ENCODE results near the gene IGSF6. TPM values are rescaled to one million over a fixed set of nuclear protein-coding genes. Genes with fewer than 3 reads are reported as not detected.
"Not testable (repeated sequence)": the region's sequence is repeated elsewhere in the genome, so short reads cannot be mapped to it uniquely, and the experiment has no call there.

IGSF6 gene
- total RNA-seq, 1 donor from 2014 or later, result 2.3 TPM

DNA sequence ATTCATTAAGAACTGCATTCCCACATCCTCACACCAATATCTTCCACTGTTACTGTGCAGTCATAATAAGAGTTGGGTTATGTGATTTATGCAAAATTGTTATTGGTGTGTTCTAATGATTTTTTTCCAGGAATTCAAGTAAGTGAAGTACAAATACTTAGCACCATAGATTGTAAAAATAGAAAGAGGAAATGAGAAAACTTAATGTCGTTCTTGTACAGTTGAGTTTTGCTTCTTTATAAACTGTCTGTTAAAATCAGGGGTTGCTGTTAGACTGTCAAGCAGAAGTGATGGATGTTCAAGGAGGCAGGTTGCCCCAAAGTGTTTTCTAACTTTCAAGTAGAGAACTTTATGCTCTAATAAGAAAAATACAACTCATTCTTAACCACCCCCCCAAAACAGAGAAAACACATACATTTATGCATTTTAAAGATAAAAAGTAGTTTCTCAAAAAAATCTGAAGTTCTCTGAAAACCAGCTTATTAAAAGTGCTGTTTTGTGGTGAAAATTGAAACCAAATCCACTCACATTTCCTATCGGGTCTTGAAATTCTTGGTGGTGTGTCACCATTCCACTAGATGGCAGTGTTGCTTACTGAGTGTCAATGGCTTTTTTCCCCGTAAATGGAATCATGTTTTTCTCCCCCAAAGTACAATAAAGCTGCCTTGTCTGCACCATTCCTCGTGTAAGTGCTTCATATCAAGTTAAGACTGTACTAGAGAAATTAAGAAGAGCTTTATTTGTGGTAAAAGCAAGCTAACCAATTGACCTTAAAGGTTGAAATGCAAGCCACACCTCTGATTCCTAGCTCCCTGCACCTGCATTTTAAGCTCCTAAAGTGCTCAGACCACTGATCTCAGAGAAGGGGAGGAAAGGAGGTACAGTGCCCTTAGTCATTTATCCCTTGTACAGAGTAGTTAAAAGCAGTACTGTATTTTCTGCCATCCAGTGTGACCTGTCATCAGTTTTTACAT is 4.7 kb upstream of the IGSF6 start:
- DNase-seq (ENCODE audit: low spot score), result no peak

GRCh38 chr16:21654881-21655280 is 2.5 kb upstream of the IGSF6 start:
- DNase-seq (ENCODE audit: low spot score), result no peak
- intact Hi-C loops (cut with DNase I), result no loop called here

More for the DNA sequence above, 4.7 kb upstream of the IGSF6 start:
- intact Hi-C loops (cut with DNase I), result loop anchor here (2.0 kb wide), 1 partner anchor 52 kb away; no protein-coding TSS in a partner anchor

- intact Hi-C loops (cut with DNase I), result no loop called here
- no peak for DNase-seq (ENCODE audit: low spot score)
Observed at GRCh38 chr16:21654466-21654865, 2.1 kb upstream of the IGSF6 start.

DNA sequence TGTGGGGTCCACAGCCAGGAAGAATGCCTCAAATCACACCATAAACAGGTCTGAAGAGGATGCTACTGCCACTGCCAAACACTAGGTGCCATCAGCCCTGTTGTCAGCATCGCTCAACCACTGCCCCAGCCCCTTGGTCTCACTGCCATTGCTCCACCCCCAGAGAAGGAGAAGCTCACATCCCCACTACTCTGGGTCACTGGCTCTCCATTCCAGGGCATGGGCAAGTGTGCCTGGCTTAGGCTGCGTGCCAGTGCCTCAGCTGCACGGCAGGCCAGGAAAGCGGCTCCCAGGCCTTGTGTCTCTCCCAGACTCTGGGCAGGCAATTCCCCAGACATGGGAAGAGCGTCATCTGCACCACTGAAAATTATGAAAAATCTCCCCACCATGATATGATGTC is 1.2 kb upstream of the IGSF6 start:
- no peak for DNase-seq (ENCODE audit: low spot score)
- intact Hi-C loops (cut with DNase I), result no loop called here

GRCh38 chr16:21651515-21651914 is 893 bp downstream of the IGSF6 start:
- intact Hi-C loops (cut with DNase I), result no loop called here
- DNase-seq (ENCODE audit: low spot score), result no peak

DNA sequence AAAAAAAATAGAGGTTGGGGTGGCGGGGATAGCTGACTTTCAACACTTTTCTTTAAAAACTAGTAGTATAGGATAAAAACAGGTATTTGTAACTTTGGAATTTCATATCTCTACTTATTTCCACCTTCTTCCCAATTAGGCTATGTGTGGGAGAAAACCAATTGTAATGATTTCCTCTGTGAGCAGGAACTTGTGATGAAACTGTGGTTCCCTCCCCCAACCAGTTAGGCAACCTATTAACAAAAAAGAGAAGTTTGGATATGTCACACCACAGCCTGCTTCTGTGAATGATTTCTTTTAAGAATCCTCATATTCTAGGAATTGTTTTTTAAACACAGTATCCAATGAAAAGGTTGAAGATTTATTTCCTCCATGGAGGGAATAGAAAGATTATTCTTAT is 1.9 kb downstream of the IGSF6 start:
- intact Hi-C loops (cut with DNase I), result no loop called here
- DNase-seq (ENCODE audit: low spot score), result no peak

DNA sequence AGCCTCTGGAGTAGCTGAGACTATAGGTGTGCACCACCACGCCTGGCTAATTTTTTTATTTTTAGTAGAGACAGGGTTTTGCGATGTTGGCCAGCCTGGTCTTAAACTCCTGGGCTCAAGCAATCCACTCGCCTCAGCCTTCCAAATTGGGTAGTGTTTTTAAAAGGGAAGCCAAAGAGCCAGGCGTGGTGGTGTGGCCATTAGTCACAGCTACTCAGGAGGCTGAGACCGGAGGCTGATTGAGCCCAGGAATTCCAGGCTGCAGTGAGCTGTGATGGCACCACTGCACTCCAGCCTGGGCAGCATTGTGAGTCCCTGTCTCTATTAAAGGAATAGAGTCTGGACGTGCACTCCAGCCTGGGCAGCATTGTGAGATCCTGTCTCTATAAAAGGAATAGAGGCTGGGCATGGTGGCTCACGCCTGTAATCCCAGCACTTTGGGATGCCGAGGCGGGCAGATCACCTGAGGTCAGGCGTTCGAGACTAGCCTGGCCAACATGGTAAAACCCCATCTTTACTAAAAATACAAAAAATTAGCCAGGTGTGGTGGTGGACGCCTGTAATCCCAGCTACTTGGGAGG is 2.5 kb downstream of the IGSF6 start:
- intact Hi-C loops (cut with DNase I); DNase-seq (ENCODE audit: low spot score): not testable (repeated sequence)

DNA sequence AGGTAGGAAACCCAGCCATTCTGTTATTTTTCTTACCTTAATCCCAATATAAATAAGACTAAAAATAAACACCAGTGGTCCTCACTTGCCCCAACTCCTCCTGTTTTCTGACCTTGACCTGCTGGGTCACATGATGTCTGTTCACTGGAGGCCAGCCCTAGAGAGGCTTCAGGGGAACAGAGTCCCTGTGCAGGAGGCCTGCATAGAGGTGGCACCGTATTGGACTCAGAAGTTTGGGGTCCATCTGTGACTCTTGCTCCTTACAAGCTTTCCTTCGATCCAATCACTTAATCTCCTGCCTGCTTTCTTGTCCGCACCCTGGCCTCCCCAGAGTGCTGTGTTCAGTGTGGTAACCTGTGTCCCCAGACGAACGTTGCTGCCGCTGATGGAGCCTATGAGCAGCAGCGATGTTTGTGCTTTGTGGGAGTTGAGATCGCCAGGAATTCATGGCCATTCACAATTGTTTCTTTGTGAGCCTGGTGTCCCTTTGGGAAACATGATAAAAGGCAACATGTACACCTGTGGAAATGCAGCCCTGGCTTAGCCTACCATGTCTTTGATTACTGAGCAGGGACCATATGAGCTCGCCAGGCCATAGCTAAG is 4.7 kb downstream of the IGSF6 start:
- no peak for DNase-seq (ENCODE audit: low spot score)
- intact Hi-C loops (cut with DNase I), result no loop called here

DNA sequence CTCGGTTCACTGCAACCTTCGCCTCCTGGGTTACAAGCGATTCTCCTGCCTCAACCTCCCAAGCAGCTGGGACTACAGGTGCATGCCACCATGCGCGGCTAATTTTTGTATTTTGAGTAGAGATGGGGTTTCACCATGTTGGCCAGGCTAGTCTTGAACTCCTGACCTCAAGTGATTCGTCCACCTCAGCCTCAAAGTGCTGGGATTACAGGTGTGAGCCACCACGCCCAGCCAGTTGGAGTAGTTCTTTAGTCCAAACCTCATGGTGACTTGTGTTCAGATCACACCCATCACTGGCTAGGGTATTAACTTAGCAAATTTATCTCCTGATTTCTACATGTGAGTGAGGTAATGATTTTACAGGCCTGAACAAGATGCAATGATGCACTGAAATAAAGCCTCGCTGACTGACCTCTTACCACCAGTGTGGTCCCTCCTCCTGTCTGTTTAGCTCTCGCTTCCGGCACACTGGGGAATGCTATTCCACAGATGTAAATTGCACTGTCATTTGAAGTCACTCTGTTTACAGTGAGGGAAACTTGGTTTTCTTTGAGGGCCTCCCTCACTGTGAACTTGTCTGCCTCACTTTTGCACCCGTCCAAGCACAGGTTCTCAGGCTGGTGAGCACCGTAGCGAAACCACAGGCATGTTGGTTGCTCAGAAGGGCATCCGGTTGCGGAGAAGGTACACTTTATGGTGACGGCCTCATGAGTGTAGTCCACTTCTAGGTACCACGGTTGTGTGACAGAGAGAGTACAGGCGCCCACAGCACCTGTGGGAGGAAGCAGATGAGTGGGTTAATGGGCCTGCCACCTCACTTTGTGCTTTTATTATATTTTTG is 5.5 kb downstream of the IGSF6 start:
- intact Hi-C loops (cut with DNase I), result no loop called here
- DNase-seq (ENCODE audit: low spot score), result no peak

DNA sequence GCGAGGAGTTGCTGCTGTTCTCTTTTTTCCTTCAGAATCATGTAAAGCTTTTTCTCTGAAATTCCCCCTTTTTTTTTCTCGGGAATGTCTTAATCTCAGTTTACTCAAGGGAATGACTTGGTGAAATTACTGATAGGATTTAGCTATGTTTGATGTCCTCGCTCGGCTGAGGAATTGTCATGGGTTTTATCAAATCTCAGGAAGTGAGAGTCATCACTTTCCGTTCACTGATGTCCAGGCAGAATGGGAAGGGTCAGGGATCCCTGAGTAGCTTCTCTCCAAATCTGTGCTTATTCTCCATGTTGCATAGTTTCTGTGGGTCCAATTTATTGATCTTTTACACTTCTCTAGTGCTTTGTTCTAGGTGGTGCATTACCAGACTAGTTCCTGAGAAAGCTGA is 6.3 kb downstream of the IGSF6 start:
- no peak for DNase-seq (ENCODE audit: low spot score)
- intact Hi-C loops (cut with DNase I), result no loop called here

DNA sequence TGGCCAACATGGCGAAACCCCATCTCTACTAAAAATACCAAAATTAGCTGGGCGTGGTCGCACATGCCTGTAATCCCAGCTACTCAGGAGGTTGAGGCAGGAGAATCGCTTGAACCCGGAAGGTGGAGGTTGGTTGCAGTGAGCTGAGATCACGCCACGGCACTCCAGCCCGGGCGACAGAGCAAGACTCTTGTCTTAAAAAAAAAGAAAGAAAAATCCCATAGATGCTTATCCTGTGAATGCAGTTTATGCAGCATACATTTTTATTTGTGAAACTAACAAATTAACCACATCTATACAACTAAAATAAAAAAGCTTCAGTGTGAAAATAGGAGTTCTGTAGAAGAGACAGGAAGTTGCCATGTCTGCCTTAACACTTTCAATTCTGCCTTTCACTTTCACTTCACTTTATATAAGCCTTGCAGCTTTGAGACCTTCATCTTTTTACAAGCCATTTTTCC is 7.1 kb downstream of the IGSF6 start:
- DNase-seq (ENCODE audit: low spot score), result no peak
- intact Hi-C loops (cut with DNase I), result no loop called here

DNA sequence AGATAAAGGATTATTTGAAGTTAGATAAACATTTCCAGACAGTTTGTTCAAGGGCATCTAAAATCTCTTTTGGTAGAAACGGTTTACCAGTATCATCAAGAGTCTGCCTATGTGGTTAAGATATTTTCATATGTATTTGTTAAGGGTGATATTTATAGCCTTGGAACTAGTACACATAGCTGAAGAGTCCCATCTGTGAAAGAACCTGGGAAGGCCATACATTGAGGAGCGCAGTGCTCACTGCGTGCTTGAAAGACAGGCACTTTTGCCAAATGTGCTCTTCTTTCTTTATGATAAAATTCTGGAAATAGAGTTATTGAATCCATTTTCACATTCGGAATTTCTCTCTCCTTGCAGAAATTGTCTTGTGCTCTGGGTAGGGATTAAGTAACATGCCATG is 7.7 kb downstream of the IGSF6 start:
- DNase-seq (ENCODE audit: low spot score), result no peak
- intact Hi-C loops (cut with DNase I), result loop anchor here (5.0 kb wide), 1 partner anchor 47 kb away; the partner anchor contains the start of gene METTL9

DNA sequence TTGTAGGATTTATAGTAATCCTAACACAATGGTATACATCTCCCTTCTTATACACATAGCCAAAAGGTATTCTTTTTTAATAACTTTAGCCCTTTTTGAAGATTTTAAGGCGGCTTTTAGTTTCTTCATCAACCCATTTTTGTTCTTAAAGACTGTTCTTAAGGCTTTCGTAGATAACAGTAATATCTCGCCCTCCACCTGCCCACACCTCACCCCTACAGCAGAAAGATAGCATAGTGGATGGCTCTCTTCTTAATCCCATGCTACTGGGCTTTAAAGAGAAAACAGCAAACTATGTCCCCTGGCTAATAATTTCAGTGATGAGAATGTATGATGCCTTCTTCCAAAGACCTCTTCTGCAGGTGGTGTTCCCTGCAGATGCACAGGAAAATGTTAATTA is 8.6 kb downstream of the IGSF6 start:
- intact Hi-C loops (cut with DNase I), result loop anchor here (5.0 kb wide), 1 partner anchor 46 kb away; the partner anchor contains the start of gene METTL9
- no peak for DNase-seq (ENCODE audit: low spot score)

GRCh38 chr16:21642861-21643260 is 9.5 kb downstream of the IGSF6 start:
- no peak for DNase-seq (ENCODE audit: low spot score)
- intact Hi-C loops (cut with DNase I), result loop anchor here (5.0 kb wide), 1 partner anchor 46 kb away; the partner anchor contains the start of gene METTL9

- intact Hi-C loops (cut with DNase I), result loop anchor here (5.0 kb wide), 1 partner anchor 45 kb away; the partner anchor contains the start of gene METTL9
- DNase-seq (ENCODE audit: low spot score), result no peak
Observed at GRCh38 chr16:21641916-21642315, 10.5 kb downstream of the IGSF6 start.

GRCh38 chr16:21639493-21639892 is 12.9 kb downstream of the IGSF6 start:
- intact Hi-C loops (cut with DNase I), result no loop called here
- no peak for DNase-seq (ENCODE audit: low spot score)

- intact Hi-C loops (cut with DNase I), result no loop called here
- no peak for DNase-seq (ENCODE audit: low spot score)
Observed at GRCh38 chr16:21638573-21638975, 13.8 kb downstream of the IGSF6 start.

DNA sequence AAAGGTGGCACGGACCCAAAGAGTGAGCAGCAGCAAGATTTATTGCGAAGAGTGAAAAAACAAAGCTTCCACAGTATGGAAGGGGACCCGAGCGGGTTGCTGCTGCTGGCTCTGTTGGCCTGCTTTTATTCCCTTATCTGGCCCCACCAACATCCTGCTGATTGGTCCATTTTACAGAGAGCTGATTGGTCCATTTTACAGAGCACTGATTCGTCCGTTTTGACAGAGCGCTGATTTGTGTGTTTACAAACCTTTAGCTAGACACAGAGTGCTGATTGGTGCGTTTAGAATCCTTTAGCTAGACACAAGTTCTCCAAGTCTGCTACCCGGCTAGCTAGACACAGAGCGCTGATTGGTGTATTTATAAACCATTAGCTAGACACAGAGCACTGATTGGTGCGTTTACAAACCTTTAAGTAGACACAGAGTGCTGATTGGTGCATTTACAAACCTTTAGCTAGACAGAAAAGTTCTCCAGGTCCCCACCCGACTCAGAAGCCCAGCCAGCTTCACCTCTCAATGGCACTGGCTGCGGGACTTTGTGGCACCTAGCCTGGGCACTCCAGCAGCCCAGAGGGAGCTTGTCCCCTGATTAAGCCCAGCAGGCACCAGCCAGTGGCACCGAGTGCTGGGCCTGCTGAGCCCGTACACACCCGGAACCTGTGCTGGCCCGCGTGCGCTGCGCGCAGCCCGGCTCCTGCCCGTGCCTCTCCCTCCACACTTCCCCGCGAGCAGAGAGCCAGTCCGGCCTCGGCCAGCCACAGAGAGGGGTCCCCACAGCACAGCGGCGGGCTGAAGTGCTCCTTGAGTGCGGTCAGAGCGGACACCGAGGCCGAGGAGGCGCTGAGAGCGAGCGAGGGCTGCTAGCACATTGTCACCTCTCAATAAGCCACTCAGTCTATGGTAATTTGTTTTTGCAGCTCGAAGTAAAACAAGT is 15.1 kb downstream of the IGSF6 start:
- intact Hi-C loops (cut with DNase I), result no loop called here
- no peak for DNase-seq (ENCODE audit: low spot score)
